ENCODE measurements around the gene TRIM59. TPM values are rescaled to one million over a fixed set of nuclear protein-coding genes. Genes with fewer than 3 reads are reported as not detected.
"Not testable (repeated sequence)": the region's sequence is repeated elsewhere in the genome, so short reads cannot be mapped to it uniquely, and the experiment has no call there.

TRIM59 gene
- total RNA-seq, 1 donor from 2014 or later, result 9.0 TPM

GRCh38 chr3:160458151-160458550, 8.6 kb upstream of the TRIM59 start:
- DNase-seq (ENCODE audit: extremely low read depth, low read depth, low spot score), result no peak

- DNase-seq (ENCODE audit: extremely low read depth, low read depth, low spot score), result no peak
Observed at GRCh38 chr3:160455846-160456245, 6.3 kb upstream of the TRIM59 start.

- no peak for DNase-seq (ENCODE audit: extremely low read depth, low read depth, low spot score)
Observed at GRCh38 chr3:160454995-160455394, 5.4 kb upstream of the TRIM59 start.

- DNase-seq (ENCODE audit: extremely low read depth, low read depth, low spot score), result not testable (repeated sequence)
Observed at GRCh38 chr3:160452251-160452650, 2.7 kb upstream of the TRIM59 start.

GRCh38 chr3:160451602-160452001, 2.0 kb upstream of the TRIM59 start:
- no peak for DNase-seq (ENCODE audit: extremely low read depth, low read depth, low spot score)

GRCh38 chr3:160450846-160451245, 1.3 kb upstream of the TRIM59 start:
- DNase-seq (ENCODE audit: extremely low read depth, low read depth, low spot score), result no peak

- DNase-seq (ENCODE audit: extremely low read depth, low read depth, low spot score), result no peak
Observed at GRCh38 chr3:160448845-160449635, 546 bp downstream of the TRIM59 start.

GRCh38 chr3:160447544-160447943, 2.0 kb downstream of the TRIM59 start:
- DNase-seq (ENCODE audit: extremely low read depth, low read depth, low spot score), result no peak

GRCh38 chr3:160446522-160447056, 3.0 kb downstream of the TRIM59 start:
- no peak for DNase-seq (ENCODE audit: extremely low read depth, low read depth, low spot score)

- no peak for DNase-seq (ENCODE audit: extremely low read depth, low read depth, low spot score)
Observed at GRCh38 chr3:160445854-160446253, 3.7 kb downstream of the TRIM59 start.

GRCh38 chr3:160444411-160444810, 5.2 kb downstream of the TRIM59 start:
- no peak for DNase-seq (ENCODE audit: extremely low read depth, low read depth, low spot score)

- no peak for DNase-seq (ENCODE audit: extremely low read depth, low read depth, low spot score)
Observed at GRCh38 chr3:160440687-160441086, 8.9 kb downstream of the TRIM59 start.

- no peak for DNase-seq (ENCODE audit: extremely low read depth, low read depth, low spot score)
Observed at GRCh38 chr3:160437083-160437455, 12.5 kb downstream of the TRIM59 start.

GRCh38 chr3:160435747-160436146, 13.8 kb downstream of the TRIM59 start:
- DNase-seq (ENCODE audit: extremely low read depth, low read depth, low spot score), result no peak

GRCh38 chr3:160435095-160435494, 14.5 kb downstream of the TRIM59 start:
- DNase-seq (ENCODE audit: extremely low read depth, low read depth, low spot score), result no peak

- DNase-seq (ENCODE audit: extremely low read depth, low read depth, low spot score), result no peak
Observed at GRCh38 chr3:160434071-160434470, 15.5 kb downstream of the TRIM59 start.

- no peak for DNase-seq (ENCODE audit: extremely low read depth, low read depth, low spot score)
Observed at GRCh38 chr3:160427832-160428424, 21.7 kb downstream of the TRIM59 start.

- no peak for DNase-seq (ENCODE audit: extremely low read depth, low read depth, low spot score)
Observed at GRCh38 chr3:160417311-160417710, 32.3 kb downstream of the TRIM59 start.

GRCh38 chr3:160413613-160414248, 35.9 kb downstream of the TRIM59 start:
- DNase-seq (ENCODE audit: extremely low read depth, low read depth, low spot score), result no peak

GRCh38 chr3:160412477-160412876, 37.1 kb downstream of the TRIM59 start:
- DNase-seq (ENCODE audit: extremely low read depth, low read depth, low spot score), result no peak

- no peak for DNase-seq (ENCODE audit: extremely low read depth, low read depth, low spot score)
Observed at GRCh38 chr3:160409812-160410610, 39.6 kb downstream of the TRIM59 start.

Data from glomerular endothelial cell (primary cell).